NK-92 treated with Interleukin-12 subunit alpha and Interleukin-12 subunit beta, amount 100 ng/mL, for 24 hours (cell line): ENCODE data around the gene NHERF2.
A peak's percentile ranks its signal among the peaks of the same experiment; 100 is the strongest.

Experiments used
- DNase-seq: peaks from one replicate; lab custom pipeline; 2025; lab: John Stamatoyannopoulos, UW

The NHERF2 gene

DNA sequence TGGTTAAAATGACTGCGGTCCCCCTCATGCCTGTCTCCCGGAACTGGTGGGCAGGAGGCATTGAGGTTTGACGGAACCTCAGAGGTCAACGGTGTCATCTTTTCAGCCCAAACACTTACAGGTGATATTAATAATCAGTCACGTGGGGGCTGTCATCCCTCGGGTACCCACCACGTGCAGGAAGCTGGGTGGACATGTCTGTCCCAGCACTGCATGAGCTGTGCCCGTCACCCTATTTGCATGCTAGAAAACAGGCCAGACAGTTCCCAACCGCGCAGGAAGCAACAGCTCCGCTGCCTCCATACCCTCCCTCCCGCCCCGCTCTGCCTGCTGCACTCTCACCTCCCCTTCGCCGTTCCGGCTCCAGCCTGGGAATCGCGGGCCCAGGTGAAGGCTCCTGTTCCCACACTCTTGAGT, 35.6 kb upstream of the NHERF2 start:
- no peak for DNase-seq

DNA sequence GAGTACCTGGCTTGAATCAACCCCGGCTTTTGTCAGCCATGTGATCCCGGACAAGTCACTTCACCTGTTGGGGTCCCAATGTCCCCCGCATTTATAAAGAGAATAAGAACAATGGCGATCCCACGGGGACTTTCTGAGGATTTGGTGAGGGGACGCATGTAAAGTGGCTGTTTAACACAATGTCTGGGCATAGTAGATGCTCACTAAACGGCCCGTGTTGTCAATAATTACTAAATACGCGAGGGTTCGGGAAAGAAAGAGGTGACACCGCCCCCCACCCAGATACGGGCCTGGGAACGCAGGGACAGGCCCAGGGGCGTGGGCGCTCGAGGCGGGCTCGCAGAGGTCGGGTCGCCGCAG, 35.1 kb upstream of the NHERF2 start:
- no peak for DNase-seq

DNA sequence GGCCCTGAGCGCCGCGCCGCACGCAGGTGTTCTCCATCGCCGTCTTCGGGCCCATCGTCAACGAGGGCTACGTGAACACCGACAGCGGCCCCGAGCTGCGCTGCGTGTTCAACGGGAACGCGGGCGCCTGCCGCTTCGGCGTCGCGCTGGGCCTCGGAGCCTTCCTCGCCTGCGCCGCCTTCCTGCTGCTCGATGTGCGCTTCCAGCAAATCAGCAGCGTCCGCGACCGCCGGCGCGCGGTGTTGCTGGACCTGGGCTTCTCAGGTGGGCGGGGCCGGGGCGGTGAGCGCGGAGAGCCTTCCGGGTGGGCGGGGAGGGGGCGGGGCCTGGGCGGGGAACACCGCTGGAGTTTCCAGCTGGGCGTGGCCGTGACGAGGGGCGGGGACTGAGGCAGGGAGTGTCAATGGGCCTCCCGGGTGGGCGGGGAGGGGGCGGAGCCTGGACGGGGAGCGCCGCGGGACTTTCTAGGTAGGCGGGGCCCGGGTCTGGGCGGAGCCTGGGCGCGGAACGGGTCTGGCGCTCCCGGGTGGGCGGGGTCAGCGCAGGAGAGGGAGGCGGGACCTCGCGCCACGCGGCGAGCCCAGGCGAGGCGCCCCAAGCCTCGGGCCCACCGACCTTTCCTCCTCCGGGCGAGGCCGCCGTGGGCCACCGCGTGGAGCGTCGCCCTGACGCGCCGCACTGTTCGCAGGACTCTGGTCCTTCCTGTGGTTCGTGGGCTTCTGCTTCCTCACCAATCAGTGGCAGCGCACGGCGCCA, 34.6 kb upstream of the NHERF2 start:
- no peak for DNase-seq

DNA sequence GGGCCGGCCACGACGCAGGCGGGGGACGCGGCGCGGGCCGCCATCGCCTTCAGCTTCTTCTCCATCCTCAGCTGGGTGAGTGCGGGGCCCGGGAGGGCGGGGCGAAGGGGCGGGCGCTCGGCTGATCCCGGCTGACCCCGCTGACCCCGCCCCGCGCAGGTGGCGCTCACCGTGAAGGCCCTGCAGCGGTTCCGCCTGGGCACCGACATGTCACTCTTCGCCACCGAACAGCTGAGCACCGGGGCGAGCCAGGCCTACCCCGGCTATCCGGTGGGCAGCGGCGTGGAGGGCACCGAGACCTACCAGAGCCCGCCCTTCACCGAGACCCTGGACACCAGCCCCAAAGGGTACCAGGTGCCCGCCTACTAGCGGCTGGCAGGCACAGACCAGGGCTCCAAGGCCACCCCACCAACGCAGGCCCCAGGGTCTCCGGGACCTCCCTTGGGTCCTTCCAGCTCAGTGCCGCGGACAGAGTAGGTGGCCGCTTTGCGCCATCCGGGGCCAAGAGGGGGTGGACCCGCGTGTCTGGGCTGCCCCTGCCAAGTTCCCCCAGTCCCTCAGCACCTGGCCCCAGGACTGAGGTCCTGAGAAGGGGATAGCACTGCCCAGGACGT, 33.9 kb upstream of the NHERF2 start:
- no peak for DNase-seq

DNA sequence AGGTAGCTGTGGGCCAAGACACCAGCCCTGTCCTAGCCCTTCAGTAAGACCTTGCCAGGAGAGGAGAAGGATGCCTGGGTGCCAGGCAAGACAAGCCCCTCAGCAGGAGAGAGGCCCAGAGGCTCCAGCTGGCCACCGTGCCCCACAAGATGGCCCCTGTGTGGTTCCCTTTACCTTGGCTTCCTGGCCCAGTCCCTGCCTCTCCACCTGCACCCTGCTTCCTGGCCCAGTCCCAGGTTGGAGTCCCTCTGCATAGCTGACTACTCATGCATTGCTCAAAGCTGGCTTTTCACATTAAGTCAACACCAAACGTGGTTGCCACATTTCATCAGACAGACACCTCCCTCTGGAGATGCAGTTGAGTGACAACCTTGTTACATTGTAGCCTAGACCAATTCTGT, 33.0 kb upstream of the NHERF2 start:
- no peak for DNase-seq

DNA sequence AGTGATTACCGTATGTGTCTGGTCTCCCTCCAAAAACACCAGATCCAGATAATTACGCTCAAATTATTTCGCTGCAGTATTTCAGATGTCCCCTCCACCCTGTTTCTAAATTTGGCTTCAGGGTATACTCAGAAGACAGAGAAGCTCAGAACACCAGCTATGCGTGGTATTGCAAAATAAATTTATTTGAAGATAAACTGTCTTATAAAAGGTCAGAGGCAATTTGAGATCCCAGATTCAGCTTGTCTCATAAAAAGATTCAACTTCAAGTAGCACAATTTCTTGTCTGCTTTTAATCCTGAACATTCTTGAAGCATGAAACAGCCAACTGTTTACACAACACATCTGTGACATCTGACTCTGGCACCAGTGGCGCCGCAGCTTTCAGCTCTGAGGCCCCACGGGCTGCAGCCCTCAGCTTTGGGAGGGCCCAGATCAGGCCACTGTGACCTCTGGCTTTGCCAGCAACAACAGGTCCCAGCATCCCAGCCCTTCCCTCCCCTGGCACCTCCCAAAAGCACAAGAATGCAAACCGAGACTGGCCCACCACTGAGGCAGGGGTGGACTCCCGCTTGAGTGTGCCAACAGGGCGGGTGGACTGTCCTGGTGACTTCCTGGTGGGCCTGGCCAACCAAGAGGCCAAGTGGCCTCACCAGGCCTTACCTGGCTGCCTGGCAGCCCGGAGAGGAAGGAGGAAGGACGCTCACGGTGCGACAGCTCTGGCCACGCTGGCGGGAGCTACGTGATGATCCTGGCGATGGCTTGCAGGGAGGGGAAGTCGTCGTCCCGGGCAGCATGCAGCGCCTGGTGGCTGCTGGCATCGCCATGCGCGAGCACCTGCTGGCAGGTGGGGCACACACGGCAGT, 29.0 kb upstream of the NHERF2 start:
- DNase-seq, result no peak

DNA sequence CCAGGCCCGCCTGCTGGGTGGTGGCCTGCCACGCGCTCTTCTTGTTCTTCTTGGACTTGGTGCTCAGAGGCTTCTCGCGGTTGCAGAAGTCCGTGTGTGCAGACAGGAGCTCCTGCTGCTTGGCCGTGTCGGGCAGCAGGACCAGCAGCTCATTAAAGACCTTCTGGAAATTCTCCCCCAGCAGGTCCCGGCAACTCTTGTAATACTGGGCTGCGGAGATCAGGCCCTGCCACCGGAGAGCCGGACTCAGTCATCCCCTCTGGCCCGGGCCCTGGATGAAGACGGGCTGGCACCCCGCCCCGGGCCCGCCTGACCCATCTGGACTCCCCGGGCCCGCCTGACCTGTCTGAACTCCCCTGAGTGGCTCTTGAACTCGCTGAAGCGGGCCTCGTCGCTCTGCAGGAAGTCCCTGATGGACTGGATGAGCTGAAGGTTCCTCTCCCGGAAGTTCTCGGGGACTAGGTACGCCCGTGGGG, 28.3 kb upstream of the NHERF2 start:
- no peak for DNase-seq

DNA sequence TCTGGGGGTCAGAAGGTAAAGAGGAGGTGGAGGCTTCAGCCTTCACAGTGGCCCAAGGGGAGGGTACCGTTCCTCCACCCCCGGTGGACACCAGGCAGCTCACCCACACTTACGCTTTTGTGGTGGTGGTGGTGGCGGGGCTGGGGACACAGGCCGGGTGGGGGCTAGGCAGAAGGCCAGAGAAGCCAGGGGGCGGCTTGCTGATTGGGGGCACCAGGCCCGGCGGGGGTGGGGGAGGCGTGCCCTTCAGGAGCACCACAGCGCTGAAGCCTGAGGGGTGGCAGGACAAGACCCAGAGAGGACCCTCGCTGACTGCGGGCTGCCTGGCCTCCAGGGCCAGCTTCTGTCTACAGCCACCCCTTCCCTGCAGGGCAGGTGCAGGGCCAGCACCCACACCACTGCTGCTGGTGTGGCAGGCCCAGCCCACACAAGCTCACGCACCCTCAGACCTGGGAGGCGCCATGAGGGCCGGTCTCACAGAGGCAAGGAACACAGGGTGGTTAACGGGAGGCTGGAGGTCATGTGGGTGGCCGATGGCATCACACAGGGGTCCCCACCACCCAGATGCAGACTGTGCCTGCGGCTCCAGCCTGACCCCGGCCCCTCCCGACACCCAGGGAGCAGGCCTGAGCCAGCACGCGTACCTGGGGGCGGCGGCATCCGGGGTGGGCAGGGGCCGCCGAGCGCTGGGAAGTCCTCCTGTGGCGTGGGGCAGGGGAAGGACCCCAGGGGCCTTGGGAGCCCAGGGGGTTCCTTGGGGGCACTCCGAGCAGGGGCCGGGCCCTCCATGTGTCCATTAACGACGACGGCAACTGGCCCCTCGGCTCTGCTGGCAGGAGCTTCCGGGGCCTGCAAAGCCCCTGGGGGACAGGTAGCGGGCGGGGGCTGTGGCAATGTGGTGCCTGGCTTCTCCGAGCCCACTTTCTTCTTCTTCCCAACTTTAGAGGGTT, 27.6 kb upstream of the NHERF2 start:
- DNase-seq, result no peak

DNA sequence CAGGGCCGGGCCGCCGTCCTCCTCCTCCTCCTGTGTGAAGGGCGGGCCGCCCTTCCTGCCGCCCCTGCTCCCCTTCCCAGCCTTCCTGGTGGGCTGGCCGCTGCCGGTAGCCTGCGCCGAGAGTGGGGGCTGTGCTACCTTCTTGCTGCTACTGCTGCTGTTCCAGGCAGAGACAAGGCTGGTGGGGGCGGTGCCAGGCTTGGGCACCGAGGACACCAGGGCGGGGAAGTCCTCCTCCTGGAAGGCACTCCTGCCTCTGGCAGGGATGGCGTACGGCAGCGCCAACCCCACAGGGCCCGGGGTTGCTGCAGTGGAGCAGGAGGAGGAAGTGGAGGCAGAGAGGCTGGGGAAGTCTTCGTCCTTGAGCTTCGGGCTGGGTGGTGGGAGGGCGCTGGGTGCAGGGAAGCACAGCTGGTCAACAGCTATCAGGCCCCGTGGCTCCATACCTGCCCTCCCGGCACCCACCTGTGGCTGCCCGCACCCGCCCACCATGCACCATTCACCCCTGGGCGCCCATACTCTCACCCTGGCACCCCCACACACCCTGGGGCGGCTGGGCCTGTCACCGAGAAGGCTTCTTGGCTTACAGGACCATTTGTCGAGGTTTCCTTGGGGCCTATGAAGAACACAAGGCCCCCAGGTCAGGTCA, 26.7 kb upstream of the NHERF2 start:
- DNase-seq, result no peak

DNA sequence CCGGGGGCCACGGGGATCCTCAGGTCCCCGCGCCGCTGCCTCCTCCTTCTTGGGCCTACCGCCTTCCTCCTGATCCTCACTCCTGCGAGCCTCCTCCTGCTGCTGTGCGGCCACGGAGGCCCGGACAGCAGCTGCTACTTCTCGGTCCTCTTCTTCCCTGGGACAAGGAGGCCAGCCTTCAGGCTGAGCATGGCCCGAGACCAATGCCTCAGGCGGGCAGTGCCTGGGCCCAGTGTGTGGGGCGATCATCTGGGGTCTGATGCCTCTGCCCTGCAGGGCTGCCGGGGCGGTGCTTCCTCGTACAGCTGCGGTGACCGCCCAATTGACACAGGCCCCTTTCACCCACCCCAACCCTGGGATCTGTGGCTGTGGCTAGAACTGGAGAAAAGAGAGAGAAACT, 25.7 kb upstream of the NHERF2 start:
- DNase-seq, result no peak

DNA sequence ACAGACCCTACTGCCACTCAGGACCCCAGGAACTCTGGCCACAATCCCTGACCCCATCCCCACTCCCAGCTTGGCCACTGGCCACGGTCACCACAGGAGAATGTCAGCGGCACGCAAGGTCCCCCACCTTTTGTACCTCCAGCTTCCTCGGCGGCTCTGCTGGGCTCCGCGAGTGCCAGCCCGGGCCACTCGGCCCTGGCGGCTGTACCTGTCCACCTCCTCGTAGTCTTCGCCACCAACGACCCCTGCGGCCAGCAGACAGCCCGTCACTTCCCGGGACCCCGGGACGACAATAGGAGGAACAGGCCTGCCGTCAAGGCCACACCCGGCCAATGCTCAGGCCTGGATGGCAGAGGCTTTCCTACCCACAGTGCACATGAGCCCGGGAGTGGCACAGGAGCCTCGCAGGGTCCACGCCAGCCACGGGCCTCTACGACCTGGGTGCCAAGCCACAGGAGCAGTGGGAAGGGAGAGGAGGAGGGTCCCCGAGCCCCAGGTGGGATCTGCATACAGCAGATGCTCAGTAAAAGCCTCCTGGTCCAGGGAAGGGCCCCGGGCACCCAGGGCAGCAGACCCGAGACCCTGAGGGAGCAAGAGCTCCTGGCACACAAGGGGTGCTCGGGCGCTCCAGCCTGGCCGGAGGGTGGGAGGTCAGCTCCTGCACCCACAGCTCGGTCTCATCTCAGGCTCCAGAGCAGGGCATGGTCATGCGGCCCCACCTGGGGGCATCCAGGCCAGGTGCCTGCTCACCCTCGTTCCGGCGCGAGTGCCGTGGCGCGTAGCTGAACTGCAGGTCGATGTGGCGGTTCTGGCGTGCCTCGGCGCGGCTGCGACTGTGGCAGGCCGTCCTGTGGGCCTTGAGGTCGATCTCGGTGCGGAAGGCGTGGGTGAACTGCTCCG, 25.0 kb upstream of the NHERF2 start:
- no peak for DNase-seq

DNA sequence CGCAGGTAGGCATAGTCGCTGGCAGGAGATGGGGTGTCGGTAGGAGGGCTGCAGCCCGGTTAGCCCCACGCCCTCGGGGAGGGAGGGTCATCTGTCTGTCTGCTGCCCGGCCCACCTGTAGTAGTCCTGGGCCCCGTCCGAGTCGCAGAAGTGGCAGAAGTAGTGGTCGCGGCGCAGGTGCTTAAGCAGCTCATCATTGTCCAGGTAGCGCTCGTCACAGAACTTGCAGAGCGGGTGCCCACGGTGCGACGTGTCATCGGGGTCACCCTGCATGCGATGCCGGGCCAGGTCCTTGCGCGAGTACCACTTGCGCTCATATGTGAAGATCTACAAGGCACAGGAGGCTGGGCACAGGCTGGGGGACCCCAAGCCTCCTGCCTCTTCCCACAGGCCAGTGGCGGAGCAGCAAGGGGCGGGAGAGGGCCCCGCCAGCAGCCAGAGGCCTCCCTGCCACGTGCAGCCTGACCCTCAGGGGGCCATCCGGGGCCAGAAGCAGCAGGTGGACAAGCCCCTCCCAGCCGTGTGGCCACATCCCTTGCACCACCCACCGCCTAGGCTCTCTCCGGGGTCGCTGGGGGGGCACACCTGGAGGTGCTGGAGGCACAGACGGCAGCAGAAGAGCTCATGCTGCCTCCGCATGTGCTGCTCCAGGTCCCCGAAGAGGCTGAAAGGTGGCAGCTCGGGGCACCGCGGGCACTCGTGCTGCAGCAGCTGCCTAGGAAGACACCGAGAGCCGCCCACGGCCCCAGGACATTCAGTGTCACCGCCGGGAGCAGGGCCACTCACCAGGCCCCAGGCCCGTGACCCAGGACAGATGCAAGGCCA, 24.1 kb upstream of the NHERF2 start:
- no peak for DNase-seq

DNA sequence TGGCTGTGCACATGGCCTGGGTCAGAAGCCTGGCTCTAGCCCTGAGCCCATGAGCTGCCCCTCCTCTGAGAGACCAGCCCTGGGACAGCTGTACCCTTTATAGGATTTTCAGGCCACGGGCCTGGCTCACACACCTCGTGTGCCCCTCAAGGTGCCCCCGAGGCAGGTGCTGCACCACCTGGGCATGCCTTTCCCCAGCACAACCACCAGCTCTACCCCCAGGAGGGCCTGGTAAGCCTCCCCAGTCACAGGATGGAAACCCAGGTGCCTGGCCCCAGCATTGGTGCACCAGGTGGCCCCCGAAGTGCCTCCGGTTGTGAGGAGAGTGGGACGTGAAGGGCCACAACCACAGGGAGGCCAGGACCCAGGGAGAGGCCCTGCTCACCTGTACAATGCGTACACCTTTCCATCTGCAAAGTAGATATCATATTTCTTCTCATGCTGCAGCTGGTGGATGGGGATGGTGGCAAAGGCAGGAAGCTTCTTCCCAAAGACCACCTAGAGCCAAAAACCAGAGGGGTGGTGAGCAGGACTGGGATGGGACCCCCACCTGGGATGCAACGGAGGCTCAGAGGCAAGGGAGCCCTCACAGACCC, 23.4 kb upstream of the NHERF2 start:
- no peak for DNase-seq

DNA sequence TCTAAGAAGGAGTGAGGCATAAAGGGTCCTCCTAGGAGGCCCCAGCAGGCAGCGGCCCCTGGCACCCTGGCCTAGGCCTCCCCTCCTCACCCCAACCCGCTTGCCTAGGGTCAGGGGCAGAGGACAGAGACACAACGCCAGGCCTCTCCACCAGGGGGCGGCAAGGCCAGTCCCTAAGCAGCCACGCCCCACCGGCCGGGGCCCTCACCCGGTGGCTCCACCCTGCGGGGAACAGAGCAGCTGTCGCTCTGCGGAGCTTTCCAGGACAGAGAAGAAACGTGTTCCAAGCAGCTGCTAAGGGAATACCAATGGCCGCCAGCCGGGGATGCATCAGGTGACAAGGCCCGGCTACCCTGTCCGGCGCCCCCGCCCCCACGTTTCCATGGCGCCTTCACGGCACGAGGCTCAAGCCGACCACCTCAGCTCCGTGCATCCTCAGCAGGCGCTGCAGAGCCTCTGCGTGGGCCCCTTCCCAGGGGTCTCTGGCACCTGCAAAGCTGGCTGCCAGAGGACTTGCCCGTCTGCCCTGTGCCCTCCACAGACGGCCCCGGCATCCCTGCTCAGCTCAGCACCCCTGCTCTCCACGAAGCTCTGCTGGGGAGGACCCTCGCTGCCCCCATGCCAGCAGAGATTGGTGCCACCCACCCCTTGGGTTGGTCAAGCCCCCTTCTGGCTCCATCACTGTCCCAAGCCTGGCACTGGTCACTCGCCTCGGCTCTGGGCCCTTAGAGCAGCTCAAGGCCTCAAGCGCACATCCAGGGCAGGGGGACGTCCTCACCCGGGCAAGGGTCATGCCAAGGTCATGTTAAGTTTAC, 22.7 kb upstream of the NHERF2 start:
- peak; percentile 25 for DNase-seq

DNA sequence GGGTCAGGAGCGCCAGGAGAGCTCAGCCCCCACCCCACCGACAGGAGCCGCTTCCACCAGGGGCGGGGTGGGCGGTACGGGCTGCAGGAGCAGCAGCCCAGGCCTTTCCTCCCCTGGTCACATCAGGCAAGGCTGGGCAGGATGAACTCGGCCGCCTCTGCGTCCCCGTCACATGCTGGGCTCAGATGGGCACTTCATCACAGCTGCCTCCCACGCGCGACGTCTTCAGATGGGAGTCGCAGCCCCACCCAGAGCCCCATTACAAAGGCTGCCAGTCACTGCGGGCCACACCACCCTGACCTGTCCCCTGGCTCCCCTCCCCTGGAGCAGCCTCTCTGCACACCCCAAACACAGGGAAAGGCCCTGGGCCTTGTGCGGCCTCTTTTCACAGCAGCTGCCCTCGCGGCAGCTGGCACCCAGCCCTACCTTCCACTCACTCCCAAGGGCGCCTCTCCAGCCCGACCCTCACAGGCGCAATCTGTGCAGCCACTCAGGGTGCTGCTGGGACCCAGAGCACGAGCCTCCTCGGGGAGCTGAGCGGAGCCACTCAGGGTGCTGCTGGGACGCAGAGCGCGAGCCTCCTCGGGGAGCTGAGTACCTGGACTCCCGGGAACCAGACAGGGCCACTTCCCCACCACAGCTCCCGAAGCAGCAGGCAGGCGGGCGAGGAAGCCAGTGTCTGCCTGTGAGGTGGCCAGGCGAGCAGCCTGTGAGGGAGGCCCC, 21.7 kb upstream of the NHERF2 start:
- no peak for DNase-seq

DNA sequence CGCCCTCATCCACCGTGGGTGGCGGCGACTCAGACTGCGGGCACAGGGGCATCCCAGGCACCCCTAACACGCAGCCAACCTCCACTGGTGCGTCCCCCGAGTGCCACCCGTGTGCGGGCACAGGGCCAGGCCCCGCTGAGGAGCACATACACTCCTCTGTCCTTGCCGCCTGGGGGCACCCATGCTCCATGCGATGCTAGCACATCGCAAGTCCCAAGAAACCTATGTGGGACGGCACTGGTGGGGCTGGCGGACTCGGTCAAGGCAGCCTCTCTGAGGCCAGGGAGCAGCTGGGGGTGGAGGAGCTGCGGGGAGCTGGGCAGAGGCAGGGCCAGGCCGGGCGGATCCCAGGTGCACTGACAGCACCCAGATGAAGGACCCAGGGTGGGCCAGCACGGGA, 21.1 kb upstream of the NHERF2 start:
- DNase-seq, result no peak

DNA sequence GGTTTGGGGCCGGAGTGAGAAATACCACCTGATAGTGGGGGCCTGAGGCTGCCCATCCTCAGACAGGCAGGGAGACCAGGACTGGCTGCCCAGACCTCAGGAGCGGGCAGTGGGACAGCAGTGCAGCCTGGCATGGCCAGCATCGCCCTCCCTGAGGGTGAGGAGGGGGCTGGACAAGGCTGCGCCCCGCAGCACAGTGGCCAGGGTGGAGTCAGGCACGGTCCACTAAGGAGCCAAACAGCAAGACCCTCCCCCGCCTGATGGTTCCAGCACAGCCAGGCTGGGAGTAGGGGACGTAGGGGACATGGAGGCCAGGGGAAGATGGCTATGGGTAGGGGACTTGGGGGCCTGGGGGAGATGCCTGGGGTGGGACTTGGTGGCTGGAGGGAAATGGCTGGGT, 20.4 kb upstream of the NHERF2 start:
- DNase-seq, result no peak
